ENCODE measurements around the gene DNAJC17.

Gene DNAJC17

DNA sequence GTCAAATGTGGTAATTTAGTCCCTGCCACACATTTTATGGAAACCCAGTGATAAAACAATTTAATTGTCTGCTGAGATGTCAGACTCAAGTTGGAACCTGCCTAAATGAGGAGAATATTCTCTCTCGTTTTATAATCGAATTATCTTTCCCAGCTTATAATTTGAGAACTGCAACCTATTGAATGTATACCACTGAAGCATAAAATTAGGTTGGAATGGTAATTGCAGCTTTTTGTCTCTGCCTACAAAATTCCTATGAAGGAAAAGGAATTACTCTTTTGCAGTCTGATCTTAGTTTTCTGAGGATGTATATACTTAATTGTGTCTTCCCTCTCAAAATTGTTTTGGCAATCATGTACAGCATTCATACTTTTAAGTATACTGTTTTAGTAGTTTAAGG is 83.4 kb downstream of the DNAJC17 start:
- no peak for DNase-seq

DNA sequence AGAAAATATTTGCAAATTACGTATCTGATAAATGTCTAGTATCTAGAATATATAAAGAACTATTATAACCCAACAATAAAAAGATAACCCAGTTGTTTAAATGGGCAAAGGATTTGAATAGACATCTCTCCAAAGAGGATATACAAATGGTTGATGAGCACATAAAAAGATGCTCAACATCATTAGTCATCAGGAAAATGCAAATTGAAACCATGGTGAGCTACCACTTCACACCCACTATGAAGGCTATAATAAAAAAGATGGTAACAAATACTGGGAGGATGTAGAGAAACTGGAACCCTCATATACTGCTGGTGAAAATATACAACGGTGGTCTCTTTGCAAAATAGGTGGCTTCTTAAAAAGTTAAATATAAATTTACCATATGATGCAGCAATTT is 84.3 kb downstream of the DNAJC17 start:
- DNase-seq, result no peak

DNA sequence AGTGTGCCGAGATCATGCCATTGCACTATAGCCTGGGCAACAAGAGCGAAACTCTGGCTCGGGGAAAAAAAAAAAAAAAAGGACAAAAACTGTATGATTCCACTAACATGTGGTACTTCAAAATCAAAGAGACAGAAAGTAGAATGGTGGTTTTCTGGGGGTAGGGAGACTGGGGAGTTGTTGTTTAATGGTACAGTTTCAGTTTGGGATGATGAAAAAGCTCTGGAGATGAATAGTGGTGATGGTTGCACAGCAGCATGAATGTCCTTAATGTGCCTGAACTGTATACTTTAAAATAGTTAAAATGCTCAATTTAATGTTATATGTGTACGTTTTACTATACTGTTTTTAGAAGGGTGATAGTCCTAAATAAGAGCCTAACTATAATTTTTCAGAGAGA is 84.9 kb downstream of the DNAJC17 start:
- no peak for DNase-seq

DNA sequence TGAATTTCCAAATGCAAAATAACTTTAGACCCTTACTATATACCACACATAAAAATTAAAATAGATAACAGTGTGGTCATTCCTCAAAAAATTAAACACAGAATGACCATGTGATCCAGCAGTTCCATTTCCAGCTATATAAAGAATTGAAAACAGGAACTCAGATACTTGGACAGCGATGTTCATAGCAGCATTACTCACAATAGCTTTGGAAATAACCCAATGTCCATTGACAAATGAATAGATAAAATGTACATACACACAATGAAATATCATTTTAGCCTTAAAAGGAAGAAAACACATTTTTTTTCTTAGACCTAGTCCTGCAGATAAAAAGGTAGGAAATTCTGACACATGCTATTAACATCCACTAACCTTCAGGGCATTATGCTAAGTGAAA is 85.6 kb downstream of the DNAJC17 start:
- no peak for DNase-seq

DNA sequence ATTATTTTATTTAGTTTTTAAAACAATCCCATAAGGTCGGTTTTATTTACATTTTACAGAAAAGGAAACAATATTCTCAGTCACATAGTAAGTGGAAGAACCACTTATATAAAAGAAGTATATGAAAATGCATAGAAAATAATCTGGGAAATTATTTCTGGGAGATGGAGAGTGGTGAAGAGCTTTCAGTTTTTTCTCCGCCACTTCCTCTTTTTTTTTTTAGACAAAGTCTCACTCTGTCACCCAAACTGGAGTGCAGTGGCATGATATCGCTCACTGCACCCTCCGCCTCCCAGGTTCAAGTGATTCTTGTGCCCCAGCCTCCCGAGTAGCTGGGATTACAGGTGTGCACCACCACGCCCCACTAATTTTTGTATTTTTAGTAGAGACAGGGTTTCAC is 91.1 kb downstream of the DNAJC17 start:
- DNase-seq, result no peak

All from NCI-H2107 (cell line).